RWPE2 (cell line): ENCODE results near the gene ABI2.
"Not testable (repeated sequence)": the region's sequence is repeated elsewhere in the genome, so short reads cannot be mapped to it uniquely, and the experiment has no call there.

ENCODE experiments used
- ATAC-seq: fragments of 200-7000 bp; cut with Tn5 transposase; 3 replicates; pipeline ENCODE4 v1.9.1; 2021; ENCODE audit warnings: low read depth
- DNase-seq: peaks from one replicate; pipeline ENCODE4 v3.0.0-alpha.2; 2020; ENCODE audit warnings: low spot score
- H3K27ac ChIP-seq: fragments of 450-650 bp; 2 replicates; pipeline ENCODE4 v1.5.1; 2017; ENCODE audit warnings: mild to moderate bottlenecking; ENCODE audit not compliant: poor library complexity, severe bottlenecking
- H3K27me3 ChIP-seq: fragments of 250-450 bp; sonication (Bioruptor Pico); 2 replicates; pipeline ENCODE4 v1.5.1; 2021; ENCODE audit warnings: mild to moderate bottlenecking, moderate library complexity; ENCODE audit not compliant: insufficient read depth, poor library complexity, severe bottlenecking
- H3K36me3 ChIP-seq: fragments of 250-450 bp; sonication (Bioruptor Pico); 2 replicates; pipeline ENCODE4 v1.5.1; 2020; ENCODE audit warnings: low read depth, mild to moderate bottlenecking, moderate library complexity
- H3K4me1 ChIP-seq: fragments of 250-450 bp; sonication (Bioruptor Pico); 2 replicates; pipeline ENCODE4 v1.5.1; 2021; ENCODE audit warnings: mild to moderate bottlenecking, moderate library complexity; ENCODE audit not compliant: insufficient read depth, poor library complexity, severe bottlenecking
- H3K4me3 ChIP-seq: fragments of 250-450 bp; sonication (Bioruptor Pico); 2 replicates; pipeline ENCODE4 v1.5.1; 2021; ENCODE audit warnings: mild to moderate bottlenecking, moderate library complexity; ENCODE audit not compliant: severe bottlenecking
- H3K9me3 ChIP-seq: fragments of 250-450 bp; sonication (Bioruptor Pico); 2 replicates; pipeline ENCODE4 v1.5.1; 2021; ENCODE audit warnings: mild to moderate bottlenecking, moderate library complexity; ENCODE audit not compliant: severe bottlenecking
- TF ChIP-seq, protein P1 (sequence below): fragments of 450-650 bp; IDR thresholded peaks from one replicate; pipeline ENCODE4 v1.5.1; 2017; ENCODE audit warnings: mild to moderate bottlenecking, moderate library complexity; ENCODE audit not compliant: poor library complexity, severe bottlenecking

ABI2 gene

DNA sequence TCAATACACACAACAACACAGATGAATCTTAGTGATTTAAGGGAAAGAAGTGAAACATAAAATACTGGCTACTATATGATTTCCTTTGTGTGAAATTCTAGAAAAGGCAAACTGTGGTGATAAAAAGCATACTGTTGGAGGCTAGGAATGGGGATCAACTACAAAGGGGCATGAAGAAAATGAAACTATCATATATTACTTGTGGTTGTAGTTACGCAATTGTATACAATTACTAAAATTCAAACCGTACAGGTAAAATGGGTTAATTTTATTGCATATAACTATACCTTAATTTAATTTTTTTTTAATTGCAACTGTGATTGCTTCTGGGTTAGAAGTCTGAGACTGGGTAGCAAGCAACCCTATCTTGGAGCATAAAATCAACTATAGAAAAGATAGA is 41.7 kb upstream of the ABI2 start:
- Histone ChIP-seq H3K36me3 (peaks cover 60% of the 10 kb centered on the region), H3K27ac (no peak overlapping the region), H3K9me3 (no peaks in the 10 kb centered on the region), H3K4me1 (no peaks in the 10 kb centered on the region), H3K4me3 (no peak overlapping the region), H3K27me3 (no peaks in the 10 kb centered on the region)
- ATAC-seq (no peak), DNase-seq (no peak)
- TF ChIP-seq, protein P1, sequence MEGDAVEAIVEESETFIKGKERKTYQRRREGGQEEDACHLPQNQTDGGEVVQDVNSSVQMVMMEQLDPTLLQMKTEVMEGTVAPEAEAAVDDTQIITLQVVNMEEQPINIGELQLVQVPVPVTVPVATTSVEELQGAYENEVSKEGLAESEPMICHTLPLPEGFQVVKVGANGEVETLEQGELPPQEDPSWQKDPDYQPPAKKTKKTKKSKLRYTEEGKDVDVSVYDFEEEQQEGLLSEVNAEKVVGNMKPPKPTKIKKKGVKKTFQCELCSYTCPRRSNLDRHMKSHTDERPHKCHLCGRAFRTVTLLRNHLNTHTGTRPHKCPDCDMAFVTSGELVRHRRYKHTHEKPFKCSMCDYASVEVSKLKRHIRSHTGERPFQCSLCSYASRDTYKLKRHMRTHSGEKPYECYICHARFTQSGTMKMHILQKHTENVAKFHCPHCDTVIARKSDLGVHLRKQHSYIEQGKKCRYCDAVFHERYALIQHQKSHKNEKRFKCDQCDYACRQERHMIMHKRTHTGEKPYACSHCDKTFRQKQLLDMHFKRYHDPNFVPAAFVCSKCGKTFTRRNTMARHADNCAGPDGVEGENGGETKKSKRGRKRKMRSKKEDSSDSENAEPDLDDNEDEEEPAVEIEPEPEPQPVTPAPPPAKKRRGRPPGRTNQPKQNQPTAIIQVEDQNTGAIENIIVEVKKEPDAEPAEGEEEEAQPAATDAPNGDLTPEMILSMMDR: no peak

- Histone ChIP-seq H3K4me1 (no peaks in the 10 kb centered on the region), H3K27me3 (no peaks in the 10 kb centered on the region), H3K4me3 (no peak overlapping the region), H3K36me3 (peaks cover 5% of the 10 kb centered on the region), H3K9me3 (no peaks in the 10 kb centered on the region), H3K27ac (no peak overlapping the region)
- no peak for DNase-seq
- TF ChIP-seq, protein P1: no peak
- no peak for ATAC-seq
Observed at GRCh38 chr2:203301667-203302066, 26.5 kb upstream of the ABI2 start.

GRCh38 chr2:203302586-203302985 is 25.6 kb upstream of the ABI2 start:
- H3K4me3 ChIP-seq, ATAC-seq, H3K36me3 ChIP-seq, H3K9me3 ChIP-seq, H3K27me3 ChIP-seq, H3K4me1 ChIP-seq, H3K27ac ChIP-seq, DNase-seq: not testable (repeated sequence)

GRCh38 chr2:203310688-203311436 is 17.3 kb upstream of the ABI2 start:
- ATAC-seq: no peak
- H3K27ac ChIP-seq: no peak overlapping the region
- H3K4me3 ChIP-seq: no peak overlapping the region
- no peaks in the 10 kb centered on the region for H3K27me3 ChIP-seq
- no peak for DNase-seq
- TF ChIP-seq, protein P1: no peak
- H3K4me1 ChIP-seq: peaks cover 3% of the 10 kb centered on the region
- H3K9me3 ChIP-seq: no peaks in the 10 kb centered on the region
- H3K36me3 ChIP-seq: no peaks in the 10 kb centered on the region

- no peaks in the 10 kb centered on the region for H3K27me3 ChIP-seq
- H3K4me3 ChIP-seq: no peak overlapping the region
- H3K9me3 ChIP-seq: no peaks in the 10 kb centered on the region
- no peak for DNase-seq
- H3K27ac ChIP-seq: no peak overlapping the region
- ATAC-seq: no peak
- H3K36me3 ChIP-seq: no peaks in the 10 kb centered on the region
- H3K4me1 ChIP-seq: peaks cover 13% of the 10 kb centered on the region
- TF ChIP-seq, protein P1: no peak
Observed at GRCh38 chr2:203326356-203326755, 1.8 kb upstream of the ABI2 start.
